HG03060 (cell line): ENCODE data around the gene MICAL2.

Experiments
- ATAC-seq: cut with Tn5 transposase; IDR thresholded peaks from one replicate; pipeline ENCODE4 v1.9.1; 2021; ENCODE audit warnings: low read depth, moderate number of reproducible peaks; ENCODE audit not compliant: unreplicated experiment

Gene MICAL2

GRCh38 chr11:12110201-12110713, at the start of gene MICAL2:
TSS of gene MICAL2 (plus strand) at chr11:12110590. CDS start at chr11:12162156, 51,566 bp downstream.
- ATAC-seq = peak; percentile 86

- no peak for ATAC-seq
Observed at GRCh38 chr11:12061851-12062560, 48.4 kb upstream of the MICAL2 start.

GRCh38 chr11:12063251-12063650, 47.1 kb upstream of the MICAL2 start:
- no peak for ATAC-seq

- ATAC-seq = no peak
Observed at GRCh38 chr11:12064136-12064953, 46.0 kb upstream of the MICAL2 start.

GRCh38 chr11:12064954-12065280, 45.5 kb upstream of the MICAL2 start:
- no peak for ATAC-seq

- ATAC-seq = no peak
Observed at GRCh38 chr11:12066056-12066798, 44.2 kb upstream of the MICAL2 start.

- no peak for ATAC-seq
Observed at GRCh38 chr11:12066799-12067508, 43.4 kb upstream of the MICAL2 start.

- ATAC-seq = no peak
Observed at GRCh38 chr11:12067796-12068357, 42.5 kb upstream of the MICAL2 start.

- no peak for ATAC-seq
Observed at GRCh38 chr11:12069066-12069676, 41.2 kb upstream of the MICAL2 start.

- no peak for ATAC-seq
Observed at GRCh38 chr11:12070446-12071267, 39.7 kb upstream of the MICAL2 start.

- no peak for ATAC-seq
Observed at GRCh38 chr11:12071574-12071973, 38.8 kb upstream of the MICAL2 start.

- no peak for ATAC-seq
Observed at GRCh38 chr11:12073436-12073835, 37.0 kb upstream of the MICAL2 start.

- no peak for ATAC-seq
Observed at GRCh38 chr11:12073886-12074285, 36.5 kb upstream of the MICAL2 start.

- no peak for ATAC-seq
Observed at GRCh38 chr11:12074529-12075195, 35.7 kb upstream of the MICAL2 start.

GRCh38 chr11:12075291-12075690, 35.1 kb upstream of the MICAL2 start:
- ATAC-seq = no peak

- no peak for ATAC-seq
Observed at GRCh38 chr11:12075822-12076821, 34.3 kb upstream of the MICAL2 start.
